Endodermal cell (in vitro differentiated cells): ENCODE data around the gene PHOSPHO2. TPM values are rescaled to one million over a fixed set of nuclear protein-coding genes. Genes with fewer than 3 reads are reported as not detected.

Experiments used
- DNase-seq: peaks from one replicate; pipeline ENCODE4 v3.0.0-alpha.2; 2017
- H3K27ac ChIP-seq: 2 replicates; pipeline ENCODE4 v1.5.1; 2013; ENCODE audit warnings: mild to moderate bottlenecking, low read depth, low read length, moderate library complexity
- H3K27me3 ChIP-seq: 2 replicates; pipeline ENCODE4 v1.6.1; 2013; ENCODE audit warnings: mild to moderate bottlenecking, low read length, moderate library complexity; ENCODE audit not compliant: insufficient read depth, control insufficient read depth, poor library complexity, severe bottlenecking
- H3K36me3 ChIP-seq: 2 replicates; pipeline ENCODE4 v1.7.0; 2013; ENCODE audit warnings: mild to moderate bottlenecking, low read length, moderate library complexity; ENCODE audit not compliant: control insufficient read depth, insufficient read depth
- H3K4me1 ChIP-seq: one replicate; pipeline ENCODE4 v1.7.0; 2013; ENCODE audit warnings: low read length; ENCODE audit not compliant: control insufficient read depth, insufficient read depth
- H3K4me3 ChIP-seq: 2 replicates; pipeline ENCODE4 v1.5.1; 2013; ENCODE audit warnings: mild to moderate bottlenecking, low read length, moderate library complexity
- H3K9ac ChIP-seq: 2 replicates; pipeline ENCODE4 v1.6.1; 2013; ENCODE audit warnings: mild to moderate bottlenecking, low read length, moderate library complexity; ENCODE audit not compliant: poor library complexity, severe bottlenecking; ENCODE audit errors: extremely low read depth
- H3K9me3 ChIP-seq: 2 replicates; pipeline ENCODE4 v1.6.1; 2013; ENCODE audit warnings: mild to moderate bottlenecking, low read length, moderate library complexity; ENCODE audit not compliant: control insufficient read depth
- H3K27ac Mint-ChIP-seq: 2 replicates; pipeline ENCODE4 v1.8.0; 2020; ENCODE audit warnings: mixed read lengths
- H3K27me3 Mint-ChIP-seq: 2 replicates; pipeline ENCODE4 v1.8.0; 2021; ENCODE audit warnings: mild to moderate bottlenecking, mixed read lengths; ENCODE audit not compliant: insufficient read depth
- H3K36me3 Mint-ChIP-seq: 2 replicates; pipeline ENCODE4 v1.8.0; 2020; ENCODE audit warnings: low read depth, mixed read lengths
- H3K4me1 Mint-ChIP-seq: 2 replicates; pipeline ENCODE4 v1.8.0; 2020; ENCODE audit warnings: mixed read lengths
- H3K4me3 Mint-ChIP-seq: 2 replicates; pipeline ENCODE4 v1.8.0; 2020; ENCODE audit warnings: mild to moderate bottlenecking, moderate library complexity, mixed read lengths
- H3K9me3 Mint-ChIP-seq: 2 replicates; pipeline ENCODE4 v1.8.0; 2020; ENCODE audit warnings: mild to moderate bottlenecking, mixed read lengths
- whole genome bisulfite sequencing, 2 experiments: methylation state at CpG; one replicate each; pipeline versions ENCODE4 v1.1.5 to v1.1.7; 2013; ENCODE audit warnings: missing lambda C conversion rate in 2 of 2, mixed read lengths in 1 of 2; ENCODE audit not compliant: insufficient coverage in 1 of 2, insufficient read length in 1 of 2; 5-methylcytosine and 5-hydroxymethylcytosine counted together
- total RNA-seq, 2 donors: library from RNA; stranded (reverse); fragmentation: NEBNext Ultra II Directional in 1 of 2; extraction: Animal tissue kit (Norgen Biotek cat#: 25700) in 1 of 2; gene quantifications; 2 replicates in 1 of 2; 3 replicates in 1 of 2; pipeline ENCODE4 v1.2.1, GENCODE V29; 2021
- TF ChIP-seq, protein P1 (sequence below): fragments of 200-600 bp; sonication (generic); conservative IDR thresholded peaks from 2 replicates; pipeline ENCODE4 v1.5.0; 2021; ENCODE audit warnings: antibody characterized with exemption, mild to moderate bottlenecking

PHOSPHO2 gene
- total RNA-seq, 2 donors from 2014 or later, result 6.3 to 7.3 TPM

DNA sequence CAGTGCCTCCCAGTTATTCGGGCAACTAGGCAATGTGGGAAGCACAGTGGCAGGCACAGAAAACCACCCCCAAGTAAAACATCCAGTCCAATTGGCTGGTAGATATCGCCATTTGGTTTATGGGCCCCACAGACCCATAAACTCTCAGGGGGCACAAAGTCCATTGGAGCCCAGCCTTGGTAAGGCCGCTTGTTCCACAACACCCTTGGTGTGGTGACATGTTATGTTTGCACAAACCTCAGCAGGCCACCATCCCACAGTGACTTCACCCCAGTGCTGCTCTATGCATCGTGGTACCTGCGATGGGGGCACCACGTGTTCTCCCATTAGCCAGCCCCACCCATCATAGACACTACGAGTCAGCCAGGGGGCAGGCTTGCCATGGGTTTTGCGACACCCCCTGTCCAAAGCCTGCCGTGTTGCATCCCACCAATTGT is 18.5 kb downstream of the PHOSPHO2 start:
- Mint-ChIP-seq H3K36me3 (peaks cover 19% of the 10 kb centered on the region), H3K4me1 (peaks cover 10% of the 10 kb centered on the region)
- TF ChIP-seq, protein P1, sequence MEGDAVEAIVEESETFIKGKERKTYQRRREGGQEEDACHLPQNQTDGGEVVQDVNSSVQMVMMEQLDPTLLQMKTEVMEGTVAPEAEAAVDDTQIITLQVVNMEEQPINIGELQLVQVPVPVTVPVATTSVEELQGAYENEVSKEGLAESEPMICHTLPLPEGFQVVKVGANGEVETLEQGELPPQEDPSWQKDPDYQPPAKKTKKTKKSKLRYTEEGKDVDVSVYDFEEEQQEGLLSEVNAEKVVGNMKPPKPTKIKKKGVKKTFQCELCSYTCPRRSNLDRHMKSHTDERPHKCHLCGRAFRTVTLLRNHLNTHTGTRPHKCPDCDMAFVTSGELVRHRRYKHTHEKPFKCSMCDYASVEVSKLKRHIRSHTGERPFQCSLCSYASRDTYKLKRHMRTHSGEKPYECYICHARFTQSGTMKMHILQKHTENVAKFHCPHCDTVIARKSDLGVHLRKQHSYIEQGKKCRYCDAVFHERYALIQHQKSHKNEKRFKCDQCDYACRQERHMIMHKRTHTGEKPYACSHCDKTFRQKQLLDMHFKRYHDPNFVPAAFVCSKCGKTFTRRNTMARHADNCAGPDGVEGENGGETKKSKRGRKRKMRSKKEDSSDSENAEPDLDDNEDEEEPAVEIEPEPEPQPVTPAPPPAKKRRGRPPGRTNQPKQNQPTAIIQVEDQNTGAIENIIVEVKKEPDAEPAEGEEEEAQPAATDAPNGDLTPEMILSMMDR, result no peak

DNA sequence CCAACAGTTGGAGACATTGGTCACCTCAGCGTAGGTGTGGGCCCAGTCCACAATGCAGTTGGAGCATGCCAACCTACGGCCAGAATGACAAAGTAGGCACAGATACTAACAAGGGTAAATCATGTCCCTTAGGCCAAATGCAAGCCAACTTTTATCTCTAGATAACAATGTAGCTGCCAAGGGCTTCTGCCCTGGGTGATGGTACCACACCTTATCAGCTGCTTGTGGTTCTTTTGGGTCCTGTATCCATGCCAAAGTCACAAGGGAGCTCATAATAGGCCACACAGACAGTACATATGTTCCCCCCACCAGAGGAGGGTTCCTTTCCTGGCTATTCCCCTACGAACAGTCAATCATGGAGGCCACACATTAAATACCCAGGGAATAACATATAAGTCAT is 19.1 kb downstream of the PHOSPHO2 start:
- Histone ChIP-seq H3K36me3 (no peaks in the 10 kb centered on the region), H3K9me3 (peaks cover 9% of the 10 kb centered on the region), H3K4me3 (no peak overlapping the region), H3K4me1 (peaks cover 4% of the 10 kb centered on the region), H3K27me3 (no peaks in the 10 kb centered on the region), H3K27ac (no peak overlapping the region), H3K9ac (no peak overlapping the region)
- H3K4me1 Mint-ChIP-seq, result peaks cover 10% of the 10 kb centered on the region
- H3K9me3 Mint-ChIP-seq, result peaks cover 9% of the 10 kb centered on the region
- no peak overlapping the region for H3K27ac Mint-ChIP-seq
- H3K4me3 Mint-ChIP-seq, result no peak overlapping the region
- 96 to 100% methylated on average over 3 of the region's 3 CpGs for WGBS, 2 experiments
- TF ChIP-seq, protein P1, result no peak
- no peaks in the 10 kb centered on the region for H3K27me3 Mint-ChIP-seq
- H3K36me3 Mint-ChIP-seq, result peaks cover 19% of the 10 kb centered on the region
- peak; percentile 12 for DNase-seq

More for the DNA sequence above, 18.5 kb downstream of the PHOSPHO2 start:
- H3K9me3 ChIP-seq, result peaks cover 9% of the 10 kb centered on the region
- H3K9ac ChIP-seq, result no peak overlapping the region
- Mint-ChIP-seq H3K27me3 (no peaks in the 10 kb centered on the region), H3K9me3 (peaks cover 9% of the 10 kb centered on the region), H3K27ac (no peak overlapping the region), H3K4me3 (no peak overlapping the region)
- no peaks in the 10 kb centered on the region for H3K36me3 ChIP-seq
- peaks cover 4% of the 10 kb centered on the region for H3K4me1 ChIP-seq
- 90 to 98% methylated on average over 6 to 9 of the region's 9 CpGs for WGBS, 2 experiments
- no peak for DNase-seq
- no peak overlapping the region for H3K4me3 ChIP-seq
- H3K27ac ChIP-seq, result no peak overlapping the region
- H3K27me3 ChIP-seq, result no peaks in the 10 kb centered on the region

DNA sequence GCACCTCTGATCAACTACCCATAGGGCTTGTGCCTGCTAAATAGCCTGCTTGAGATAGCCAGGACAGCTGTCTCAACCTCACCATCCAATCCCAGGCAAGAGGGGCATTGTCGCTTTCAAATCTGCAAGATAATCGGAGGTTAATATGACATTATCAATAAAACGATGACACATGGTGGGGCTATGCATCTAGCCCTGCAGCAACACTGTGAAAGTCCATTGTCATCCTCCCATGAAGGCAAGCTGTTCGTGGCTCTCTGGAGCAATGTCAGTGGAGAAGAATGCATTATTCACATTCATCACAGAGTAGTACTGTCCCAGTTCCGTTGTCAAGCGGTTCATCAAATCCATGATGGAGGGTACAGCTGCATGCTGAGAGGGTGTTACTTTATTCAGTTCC is 20.4 kb downstream of the PHOSPHO2 start:
- DNase-seq, result no peak
- TF ChIP-seq, protein P1, result no peak
- Histone ChIP-seq H3K27me3 (no peaks in the 10 kb centered on the region), H3K9me3 (peaks cover 9% of the 10 kb centered on the region), H3K4me3 (no peak overlapping the region), H3K27ac (no peak overlapping the region), H3K36me3 (no peaks in the 10 kb centered on the region), H3K4me1 (peaks cover 4% of the 10 kb centered on the region), H3K9ac (no peak overlapping the region)
- peaks cover 17% of the 10 kb centered on the region for H3K36me3 Mint-ChIP-seq
- H3K9me3 Mint-ChIP-seq, result peaks cover 9% of the 10 kb centered on the region
- 92 to 95% methylated on average over 5 to 6 of the region's 6 CpGs for WGBS, 2 experiments
- H3K27ac Mint-ChIP-seq, result no peak overlapping the region
- H3K4me3 Mint-ChIP-seq, result no peak overlapping the region
- H3K27me3 Mint-ChIP-seq, result no peaks in the 10 kb centered on the region
- H3K4me1 Mint-ChIP-seq, result peaks cover 10% of the 10 kb centered on the region
